GDM1 (cell line): ENCODE measurements around the gene MC1R.
A peak's percentile ranks its signal among the peaks of the same experiment; 100 is the strongest.
"Not testable (repeated sequence)": the region's sequence is repeated elsewhere in the genome, so short reads cannot be mapped to it uniquely, and the experiment has no call there.

Experiments used
- DNase-seq: peaks from one replicate; lab custom pipeline; 2025; lab: John Stamatoyannopoulos, UW

The MC1R gene

GRCh38 chr16:89918453-89919347 lies at the start of gene MC1R:
Gene MC1R, plus strand, starts transcription at chr16:89918862. Its CDS starts 397 bp downstream, at chr16:89919259.
- DNase-seq: no peak

DNA sequence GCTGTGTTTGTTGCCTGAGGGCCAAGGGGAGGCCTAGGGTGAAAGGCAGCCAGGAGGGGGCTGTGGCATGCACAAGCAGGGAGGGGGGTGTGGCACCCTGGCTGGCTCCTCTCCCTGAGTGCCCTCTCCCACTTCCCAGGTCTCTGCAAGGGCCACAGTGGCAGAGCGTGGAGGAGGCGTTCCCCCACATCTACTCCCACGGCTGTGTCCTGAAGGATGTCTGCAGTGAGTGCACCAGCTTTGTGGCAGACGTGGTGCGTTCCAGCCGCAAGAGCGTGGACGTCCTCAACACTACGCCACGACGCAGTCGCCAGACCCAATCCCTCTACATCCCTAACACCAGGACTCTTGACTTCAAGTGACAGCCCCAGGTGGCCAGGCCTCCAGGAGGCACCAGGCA lies 48.8 kb upstream of the MC1R start:
- DNase-seq: no peak

- no peak for DNase-seq
These were observed 48.2 kb upstream of the MC1R start for GRCh38 chr16:89870440-89870839.

DNA sequence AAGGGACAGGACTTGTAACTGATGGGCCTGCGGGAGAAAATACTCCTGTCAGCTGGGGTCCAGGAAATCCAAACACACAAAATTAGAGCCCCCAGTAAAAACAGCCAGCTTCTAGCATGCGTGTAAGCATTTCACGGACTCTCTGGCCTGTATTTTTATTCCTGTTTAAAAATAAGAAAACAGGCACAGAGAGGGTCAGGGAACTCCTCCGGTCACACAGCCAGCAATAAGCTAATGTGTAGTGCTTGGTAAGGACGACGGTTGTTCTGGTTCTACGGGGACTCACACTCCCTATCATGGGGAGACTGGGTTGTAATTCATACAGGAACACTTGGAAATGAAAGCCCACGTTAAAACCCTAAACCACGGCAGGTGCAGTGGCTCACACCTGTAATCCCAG lies 46.8 kb upstream of the MC1R start:
- DNase-seq: no peak

- DNase-seq: peak; percentile 85
These were observed 45.3 kb upstream of the MC1R start, which contains the start of gene TCF25 for GRCh38 chr16:89873109-89873971. Gene TCF25, plus strand, starts transcription at chr16:89873592. Its CDS starts 76 bp downstream, at chr16:89873668.

GRCh38 chr16:89873972-89874689 lies 44.5 kb upstream of the MC1R start:
- peak; percentile 96 for DNase-seq

- DNase-seq: not testable (repeated sequence)
These were observed 39.5 kb upstream of the MC1R start for GRCh38 chr16:89879123-89879522.

DNA sequence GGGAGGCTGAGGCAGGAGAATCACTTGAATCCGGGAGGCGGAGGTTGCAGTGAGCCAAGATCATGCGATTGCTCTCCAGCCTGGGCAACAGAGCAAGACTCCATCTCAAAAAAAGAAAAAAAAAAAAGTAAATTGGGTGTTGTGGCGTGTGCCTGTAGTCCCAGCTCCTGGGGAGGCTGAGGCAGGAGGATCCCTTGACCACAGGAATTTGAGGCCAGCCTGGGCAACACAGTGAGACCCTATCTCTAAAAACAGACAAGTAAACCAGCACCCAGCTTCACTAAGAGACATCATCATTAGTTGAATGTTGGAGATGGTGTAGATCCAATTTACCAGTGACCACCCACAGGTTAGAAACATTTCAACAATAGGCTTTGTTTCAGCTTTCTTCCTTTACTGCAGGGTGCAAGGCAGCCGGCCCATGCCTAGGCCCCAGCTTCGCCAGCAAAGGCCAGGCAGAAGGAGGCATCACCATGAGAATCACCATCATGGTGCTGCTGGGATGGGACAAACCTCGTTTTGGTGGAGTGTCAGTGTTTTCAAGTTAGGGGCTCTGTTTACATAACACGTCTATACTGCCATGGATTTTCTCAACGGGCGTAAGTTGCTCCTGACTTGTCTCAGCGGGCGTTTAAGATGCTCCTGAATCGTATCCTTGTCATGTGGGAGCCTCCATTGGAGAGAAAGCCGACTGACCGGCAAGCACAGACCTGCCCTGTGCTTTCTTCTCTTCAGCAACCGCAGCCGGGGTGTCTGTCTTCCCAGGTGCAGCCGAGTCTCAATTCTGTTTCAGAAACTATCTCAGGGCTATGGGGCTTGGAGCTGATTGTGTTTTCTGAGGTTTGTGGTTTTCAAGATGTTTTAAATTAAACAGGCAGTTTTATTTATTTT lies 37.9 kb upstream of the MC1R start:
- DNase-seq: no peak

DNA sequence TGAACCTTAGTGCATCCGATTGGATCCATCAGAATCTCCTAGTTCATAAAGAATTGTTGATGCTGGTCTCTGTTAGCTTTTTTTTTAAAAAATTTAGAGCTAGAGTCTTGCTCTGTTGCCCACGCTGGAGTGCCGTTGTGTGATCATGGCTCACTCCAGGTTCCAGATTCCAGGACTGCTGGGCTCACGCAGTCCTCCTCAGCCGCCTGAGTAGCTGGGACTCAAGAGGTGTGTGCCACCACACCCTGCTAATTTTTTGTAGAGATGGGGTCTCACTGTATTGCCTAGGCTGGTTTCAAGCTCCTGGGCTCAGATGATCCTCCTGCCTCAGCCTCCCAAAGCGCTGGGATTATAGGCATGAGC lies 37.3 kb upstream of the MC1R start:
- DNase-seq: no peak

DNA sequence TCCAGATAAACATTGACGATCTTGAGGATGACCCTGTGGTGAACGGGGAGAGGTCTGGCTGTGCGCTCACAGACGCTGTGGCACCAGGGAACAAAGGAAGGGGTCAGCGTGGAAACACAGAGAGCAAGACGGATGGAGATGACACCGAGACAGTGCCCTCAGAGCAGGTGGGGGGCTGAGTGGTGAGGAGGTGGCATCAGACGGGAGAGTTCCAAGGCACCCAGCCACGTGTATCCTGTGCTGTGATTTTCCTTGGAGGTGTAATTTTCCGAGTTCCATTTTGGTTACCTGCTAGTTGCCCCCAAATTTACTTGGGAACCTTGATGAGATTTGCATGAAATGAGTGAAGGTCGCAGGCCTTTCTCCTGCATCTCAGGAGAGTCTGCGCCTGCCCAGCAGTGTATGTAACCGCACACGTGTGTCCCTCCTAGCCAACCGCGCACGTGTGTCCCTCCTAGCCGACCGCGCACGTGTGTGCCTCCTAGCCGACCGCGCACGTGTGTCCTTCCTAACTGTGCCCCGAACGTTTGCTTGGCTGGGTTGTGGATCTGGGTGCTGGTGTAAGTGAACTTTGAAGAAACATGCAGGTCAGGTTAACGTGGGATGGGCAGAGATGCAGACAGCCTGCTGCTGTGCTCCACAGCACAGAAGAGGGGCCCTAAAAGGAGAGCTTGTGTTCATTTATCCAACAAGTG lies 35.2 kb upstream of the MC1R start:
- no peak for DNase-seq

DNA sequence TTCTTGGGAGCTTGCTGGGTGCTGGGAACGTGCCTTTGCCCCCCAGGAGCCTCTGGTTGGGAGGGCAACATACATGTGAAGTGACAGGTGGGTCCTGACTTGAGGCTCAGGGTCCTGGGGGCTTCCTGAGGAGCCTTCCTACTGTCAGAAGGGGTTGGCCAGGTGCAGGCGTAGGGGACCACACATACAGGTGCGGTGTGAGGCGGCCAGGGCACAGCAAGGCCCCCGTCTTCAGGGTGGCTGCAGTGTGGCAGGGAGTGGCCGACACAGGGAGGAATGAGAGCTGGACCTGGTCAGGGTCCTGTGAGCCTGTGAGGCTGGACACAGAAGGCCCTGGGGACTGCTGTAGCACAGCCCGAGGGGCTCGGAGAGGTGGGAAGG lies 34.6 kb upstream of the MC1R start:
- no peak for DNase-seq

DNA sequence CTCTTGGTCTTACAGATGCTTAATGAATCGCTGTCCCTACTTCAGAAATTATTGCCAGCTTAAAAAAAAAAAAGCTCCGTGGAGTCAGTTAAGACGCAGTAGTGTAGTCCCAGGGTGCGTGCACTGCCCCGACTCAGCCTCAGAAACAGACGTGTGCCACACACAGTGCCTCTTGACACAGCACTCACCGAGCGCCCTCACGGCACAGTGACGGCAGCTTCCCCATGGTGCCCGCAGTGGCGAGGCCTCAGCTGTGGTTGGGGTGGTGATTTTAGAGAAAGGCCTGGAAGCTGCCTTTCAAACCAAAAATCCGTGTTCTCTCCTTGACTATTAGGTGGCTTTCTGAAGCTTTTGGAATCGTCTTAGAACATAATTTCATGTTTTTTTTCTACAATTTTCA lies 31.4 kb upstream of the MC1R start:
- DNase-seq: no peak

GRCh38 chr16:89890200-89890599 lies 28.5 kb upstream of the MC1R start:
- DNase-seq: no peak

DNA sequence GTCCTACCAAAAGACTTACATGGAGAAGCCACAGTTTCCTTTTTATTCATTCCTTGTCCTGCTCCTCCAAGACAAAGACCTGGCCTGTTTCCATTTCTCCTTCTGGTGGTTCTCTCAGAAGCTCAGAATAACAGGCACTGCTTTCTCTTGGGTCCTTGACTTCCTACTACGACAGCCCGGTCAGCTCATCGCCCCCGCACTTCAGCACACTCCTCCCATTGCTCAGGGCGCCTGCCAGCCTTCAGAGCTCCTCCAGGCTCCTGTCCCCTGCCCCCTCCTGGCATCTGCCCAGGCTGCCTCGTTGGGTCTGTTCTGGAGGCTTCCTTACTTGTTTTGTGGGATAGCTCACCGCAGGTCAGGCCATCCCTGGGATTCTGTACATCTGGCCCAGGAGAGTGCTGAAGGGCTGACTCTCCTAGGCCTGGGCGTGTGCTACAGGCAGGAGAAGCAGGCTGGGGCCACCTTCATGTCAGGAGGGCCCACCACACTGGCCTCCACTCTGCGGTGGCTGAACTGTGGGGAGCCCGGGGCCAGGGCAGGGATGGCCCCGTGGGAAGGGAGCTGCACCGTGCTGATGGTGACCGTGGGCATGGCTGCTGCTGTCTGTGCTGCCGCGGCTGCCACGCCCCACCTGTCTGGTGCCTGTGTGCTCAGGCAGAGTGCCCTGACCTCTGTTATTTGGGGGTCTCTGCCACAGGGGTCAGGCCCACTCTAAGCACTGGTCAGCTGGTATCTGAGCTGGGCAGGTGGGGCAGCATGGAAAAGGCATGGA lies 27.6 kb upstream of the MC1R start:
- no peak for DNase-seq

GRCh38 chr16:89892055-89892630 lies 26.5 kb upstream of the MC1R start:
- DNase-seq: no peak

- DNase-seq: no peak
These were observed 26.0 kb upstream of the MC1R start for GRCh38 chr16:89892635-89893034.

- DNase-seq: no peak
These were observed 24.8 kb upstream of the MC1R start for GRCh38 chr16:89893642-89894548.

DNA sequence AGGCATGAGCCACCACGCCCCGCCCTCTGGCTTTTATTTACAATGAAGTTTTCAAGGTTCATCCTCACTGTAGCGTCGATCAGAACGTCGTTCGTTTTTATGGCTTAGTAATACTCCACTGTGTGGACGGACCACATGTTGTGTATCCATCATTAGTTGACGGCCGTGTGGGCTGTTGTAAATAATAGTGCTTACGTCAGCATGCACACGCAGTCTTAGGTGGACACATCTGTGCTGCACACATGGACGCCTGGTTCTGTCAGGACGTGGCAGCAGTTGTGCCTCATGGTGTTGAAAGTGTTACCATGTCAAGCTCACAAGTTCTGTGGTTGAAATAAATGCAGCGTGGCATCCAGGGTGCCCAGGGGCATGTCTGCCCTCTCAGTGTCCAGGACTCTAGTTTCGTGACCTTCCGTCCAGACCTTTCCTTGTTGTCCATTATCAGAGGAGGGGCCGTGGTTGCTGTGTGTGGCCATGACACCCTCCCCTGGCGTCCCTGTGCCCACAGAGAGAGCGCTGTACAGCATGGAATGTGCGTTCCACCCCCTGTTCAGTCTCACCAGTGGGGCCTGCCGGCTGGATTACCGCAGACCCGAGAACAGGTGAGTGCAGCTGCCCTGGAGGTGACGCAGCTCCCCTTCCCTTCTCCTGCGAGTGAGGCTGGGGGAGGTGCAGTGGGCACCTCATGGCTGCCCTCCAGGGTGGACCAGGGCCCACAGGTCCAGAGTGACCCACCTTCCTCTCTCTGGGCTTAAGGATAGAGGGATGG lies 23.0 kb upstream of the MC1R start:
- no peak for DNase-seq
